ENCODE measurements around the gene GTSF1L. TPM values are rescaled to one million over a fixed set of nuclear protein-coding genes. Genes with fewer than 3 reads are reported as not detected.
"Not testable (repeated sequence)": the region's sequence is repeated elsewhere in the genome, so short reads cannot be mapped to it uniquely, and the experiment has no call there.

GTSF1L gene
- total RNA-seq (2014; rRNA removed; shearing (Covaris generic); ENCODE audit: low replicate concordance) = not detected in 2 replicates

DNA sequence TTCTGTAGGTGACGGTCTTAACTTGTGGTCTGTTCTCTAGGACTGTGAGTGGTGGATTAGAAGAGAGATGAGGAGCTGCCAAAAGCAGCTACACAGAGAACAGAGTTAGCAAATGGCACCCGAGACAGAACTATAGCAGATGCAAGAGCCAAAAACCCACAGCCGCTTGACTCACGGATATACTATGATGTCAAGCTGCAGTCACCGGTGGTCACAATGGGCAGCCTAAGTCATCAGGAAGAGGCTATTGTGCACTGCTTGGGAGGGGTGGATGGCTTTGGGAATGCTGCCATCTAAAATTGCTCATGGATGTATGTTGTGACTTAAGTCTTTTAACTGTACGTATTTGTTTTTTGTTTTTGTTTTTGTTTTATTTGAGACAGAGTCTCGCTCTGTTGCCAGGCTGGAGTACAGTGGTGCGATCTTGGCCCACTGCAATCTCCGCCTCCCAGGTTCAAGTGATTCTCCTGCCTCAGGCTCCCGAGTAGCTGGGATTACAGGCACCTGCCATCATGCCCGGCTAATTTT, at the start of gene GTSF1L:
GTSF1L (minus strand) TSS at position 192 of the 528 bp plus-strand sequence. CDS start 308 bp downstream, outside the sequence.
- Histone ChIP-seq H3K27me3 (no peaks in the 10 kb centered on the region), H3K9me3 (no peaks in the 10 kb centered on the region), H3K4me3 (no peak within 1 kb of the TSS), H3K36me3 (no peaks in the 10 kb centered on the region)
- peak; percentile 66 for DNase-seq

GRCh38 chr20:43774754-43775153, 48.0 kb upstream of the GTSF1L start:
- H3K27me3 ChIP-seq = no peaks in the 10 kb centered on the region; the same call in 1 of the 2 replicates
- no peak overlapping the region for H3K4me3 ChIP-seq
- DNase-seq = no peak
- H3K36me3 ChIP-seq = no peaks in the 10 kb centered on the region
- peaks cover 16% of the 10 kb centered on the region; the same call in 1 of the 2 replicates for H3K9me3 ChIP-seq

GRCh38 chr20:43771503-43772190, 44.8 kb upstream of the GTSF1L start:
- Histone ChIP-seq H3K36me3 (no peaks in the 10 kb centered on the region), H3K27me3 (no peaks in the 10 kb centered on the region; the same call in 1 of the 2 replicates), H3K4me3 (no peak overlapping the region), H3K9me3 (no peaks in the 10 kb centered on the region)
- DNase-seq = no peak

- DNase-seq = no peak
- Histone ChIP-seq H3K9me3 (no peaks in the 10 kb centered on the region), H3K4me3 (no peak overlapping the region), H3K27me3 (no peaks in the 10 kb centered on the region; the same call in 1 of the 2 replicates), H3K36me3 (no peaks in the 10 kb centered on the region)
Measured at GRCh38 chr20:43770342-43770741, 43.5 kb upstream of the GTSF1L start.

DNA sequence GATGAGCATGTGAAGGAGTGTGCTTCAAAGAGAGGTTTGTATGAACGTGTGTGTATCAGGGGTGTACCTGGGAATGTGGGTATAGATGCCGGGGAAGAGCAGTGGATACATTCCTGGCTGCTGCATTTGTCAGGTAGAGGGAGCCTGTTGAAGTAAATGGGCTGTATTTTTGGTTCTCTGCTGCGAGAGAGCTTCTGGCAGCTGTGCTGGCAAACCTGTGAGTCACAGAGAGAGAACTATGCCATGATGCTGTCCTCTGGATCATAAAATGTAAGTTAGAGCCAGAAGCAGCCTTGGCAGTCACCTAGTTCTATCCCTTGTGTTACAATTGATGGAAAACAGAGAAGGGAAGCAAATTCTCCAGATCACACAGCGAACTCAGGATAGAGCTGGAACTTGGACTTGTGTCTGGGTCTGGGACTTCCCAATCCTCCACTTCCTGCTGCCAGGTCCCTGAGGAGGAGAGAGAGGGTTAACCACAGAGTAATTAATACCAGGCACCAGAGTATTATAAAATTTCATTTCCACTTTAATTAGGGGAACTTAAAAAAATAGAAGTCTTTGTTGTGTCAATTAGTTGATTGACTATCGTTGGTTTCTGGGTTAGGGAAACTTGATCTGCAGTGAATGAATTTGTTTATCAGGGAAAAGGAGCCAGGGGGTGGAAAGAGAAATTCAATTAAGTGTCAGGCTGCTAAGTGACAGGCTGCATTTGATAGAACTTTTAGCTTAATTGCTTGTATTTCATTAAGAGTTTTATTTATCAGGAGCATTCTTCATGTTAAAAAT, 41.1 kb upstream of the GTSF1L start:
- no peaks in the 10 kb centered on the region for H3K9me3 ChIP-seq
- DNase-seq = peak; percentile 83

GRCh38 chr20:43766917-43767316, 40.1 kb upstream of the GTSF1L start:
- Histone ChIP-seq H3K36me3 (no peaks in the 10 kb centered on the region), H3K27me3 (no peaks in the 10 kb centered on the region; the same call in 1 of the 2 replicates), H3K4me3 (no peak overlapping the region), H3K9me3 (no peaks in the 10 kb centered on the region)
- no peak for DNase-seq

More for the DNA sequence above, 41.1 kb upstream of the GTSF1L start:
- Histone ChIP-seq H3K36me3 (no peaks in the 10 kb centered on the region), H3K27me3 (no peaks in the 10 kb centered on the region; the same call in 1 of the 2 replicates), H3K4me3 (no peak overlapping the region)

DNA sequence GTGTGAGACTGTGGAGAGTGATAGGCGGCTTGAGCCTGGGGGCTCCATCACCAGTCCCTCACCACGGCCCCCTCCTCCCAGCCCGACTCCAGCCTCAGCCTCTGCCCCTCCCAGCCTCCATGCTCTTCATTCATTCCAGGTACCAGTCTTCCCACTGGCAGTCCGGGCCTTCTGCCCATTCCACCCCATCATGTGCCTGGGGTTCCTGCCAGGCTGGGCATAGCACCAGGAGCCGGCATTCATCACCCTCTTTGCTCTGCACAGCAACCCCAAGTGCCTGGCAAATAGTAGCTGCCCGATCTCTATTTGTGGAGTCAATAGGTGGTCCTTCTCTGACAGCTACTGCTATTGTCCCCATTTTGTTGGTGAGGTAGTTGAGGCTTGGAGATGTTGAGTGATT, 39.6 kb upstream of the GTSF1L start:
- no peaks in the 10 kb centered on the region; the same call in 1 of the 2 replicates for H3K27me3 ChIP-seq
- peak; percentile 92 for DNase-seq

DNA sequence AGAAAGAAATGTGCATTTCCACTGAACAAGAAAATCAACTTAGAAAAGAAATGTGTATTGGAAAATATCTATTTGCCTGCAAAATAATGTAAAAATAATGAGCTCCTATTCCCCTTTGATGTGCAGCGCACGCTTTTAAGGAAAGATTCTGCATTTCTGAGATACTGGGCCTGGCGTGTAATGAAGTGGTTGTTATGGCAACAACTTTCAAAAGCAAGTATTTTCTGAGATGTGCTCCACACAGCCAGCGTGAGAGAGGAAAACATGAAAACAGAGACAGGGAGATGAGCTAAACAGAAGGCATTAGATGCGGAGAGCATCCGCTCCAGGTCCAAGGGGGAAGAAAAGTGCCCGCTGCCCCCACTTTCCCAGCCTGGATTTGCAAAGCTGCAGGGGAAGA, 39.1 kb upstream of the GTSF1L start:
- DNase-seq = no peak
- no peaks in the 10 kb centered on the region for H3K27me3 ChIP-seq
- H3K4me3 ChIP-seq = no peak overlapping the region
- no peaks in the 10 kb centered on the region for H3K9me3 ChIP-seq
- no peaks in the 10 kb centered on the region for H3K36me3 ChIP-seq

More for the DNA sequence above, 39.6 kb upstream of the GTSF1L start:
- Histone ChIP-seq H3K36me3 (no peaks in the 10 kb centered on the region), H3K4me3 (no peak overlapping the region), H3K9me3 (no peaks in the 10 kb centered on the region)

GRCh38 chr20:43762911-43763310, 36.1 kb upstream of the GTSF1L start:
- DNase-seq = no peak
- Histone ChIP-seq H3K9me3 (no peaks in the 10 kb centered on the region; the same call in 1 of the 2 replicates), H3K4me3 (no peak overlapping the region), H3K36me3 (no peaks in the 10 kb centered on the region), H3K27me3 (no peaks in the 10 kb centered on the region)

DNA sequence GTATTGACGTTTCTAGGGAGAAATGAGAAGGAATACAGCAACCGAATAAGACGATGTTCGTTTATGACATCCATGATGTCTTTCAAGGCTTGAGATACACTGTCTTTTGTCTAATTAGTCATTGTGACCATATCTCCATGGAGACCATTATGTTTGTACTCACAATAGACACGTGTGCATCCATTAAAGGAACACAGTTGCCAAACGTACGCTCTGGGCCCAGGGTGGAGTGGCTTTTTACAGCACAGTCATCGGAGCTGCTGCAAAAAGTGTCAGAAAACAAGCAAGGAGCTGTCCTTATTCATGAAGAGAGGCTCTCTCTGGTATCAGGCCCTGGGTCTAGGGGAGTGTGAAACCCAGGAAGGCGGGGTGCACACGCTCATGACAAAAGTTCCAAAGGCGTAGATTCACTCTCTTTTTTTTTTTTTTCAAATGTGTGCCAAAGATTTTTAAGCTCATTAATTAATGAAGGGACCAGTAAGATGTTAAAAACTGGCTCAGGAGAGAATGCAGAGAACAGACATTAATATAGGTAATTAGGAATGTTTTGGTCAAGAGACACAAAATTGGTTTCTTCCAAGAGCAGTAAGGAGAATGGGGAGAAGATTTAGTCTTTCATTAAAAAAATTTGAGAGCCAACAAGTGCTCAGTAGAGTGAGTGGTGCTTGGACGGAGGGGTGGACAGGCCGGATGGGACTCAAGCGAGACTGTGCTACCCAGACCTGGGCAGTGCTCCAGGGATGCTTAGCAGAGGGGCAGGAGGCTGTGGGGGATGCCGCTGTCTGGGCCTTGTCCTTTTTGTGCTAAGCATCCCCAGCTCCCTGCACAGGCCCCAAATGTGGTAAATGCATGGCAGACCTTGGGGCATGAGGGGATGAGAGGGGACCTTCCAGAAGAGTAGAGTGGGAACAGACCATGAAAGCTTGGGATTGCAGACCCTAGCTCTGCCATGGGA, 34.9 kb upstream of the GTSF1L start:
- DNase-seq = no peak

GRCh38 chr20:43757888-43758287, 31.1 kb upstream of the GTSF1L start:
- not testable (repeated sequence) for H3K27me3 ChIP-seq, H3K4me3 ChIP-seq, H3K9me3 ChIP-seq, H3K36me3 ChIP-seq, DNase-seq

More for the DNA sequence above, 34.9 kb upstream of the GTSF1L start:
- H3K9me3 ChIP-seq = no peaks in the 10 kb centered on the region; the same call in 1 of the 2 replicates
- no peaks in the 10 kb centered on the region for H3K27me3 ChIP-seq
- H3K4me3 ChIP-seq = no peak overlapping the region
- no peaks in the 10 kb centered on the region for H3K36me3 ChIP-seq

GRCh38 chr20:43755851-43756250, 29.0 kb upstream of the GTSF1L start:
- Histone ChIP-seq H3K9me3 (no peaks in the 10 kb centered on the region; the same call in 1 of the 2 replicates), H3K27me3 (no peaks in the 10 kb centered on the region), H3K4me3 (no peak overlapping the region), H3K36me3 (no peaks in the 10 kb centered on the region)
- DNase-seq = peak; percentile 20

- Histone ChIP-seq H3K36me3 (no peaks in the 10 kb centered on the region), H3K27me3 (no peaks in the 10 kb centered on the region), H3K4me3 (no peak overlapping the region), H3K9me3 (no peaks in the 10 kb centered on the region; the same call in 1 of the 2 replicates)
- DNase-seq = peak; percentile 70
Measured at GRCh38 chr20:43755390-43755789, 28.6 kb upstream of the GTSF1L start.

GRCh38 chr20:43752561-43753301, 25.9 kb upstream of the GTSF1L start:
- no peak for DNase-seq
- Histone ChIP-seq H3K27me3 (no peaks in the 10 kb centered on the region), H3K36me3 (no peaks in the 10 kb centered on the region), H3K9me3 (no peaks in the 10 kb centered on the region), H3K4me3 (no peak overlapping the region)

DNA sequence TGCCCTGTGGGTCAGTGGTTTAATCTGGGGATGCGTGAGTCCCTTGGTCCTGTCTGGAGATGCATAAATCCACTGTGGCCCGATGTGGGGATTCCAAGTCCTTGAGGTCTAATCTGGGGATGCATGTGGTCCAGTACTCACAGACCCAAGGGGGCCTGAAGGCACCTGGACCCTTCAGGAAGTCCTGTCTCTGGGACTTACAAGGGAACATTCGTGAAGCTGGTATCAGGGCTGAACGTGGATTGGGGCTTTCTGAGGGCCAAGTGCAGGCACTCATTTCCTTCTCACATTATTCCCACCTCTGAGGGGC, 25.2 kb upstream of the GTSF1L start:
- DNase-seq = no peak
- no peaks in the 10 kb centered on the region for H3K36me3 ChIP-seq
- H3K4me3 ChIP-seq = no peak overlapping the region
- no peaks in the 10 kb centered on the region for H3K27me3 ChIP-seq
- H3K9me3 ChIP-seq = no peaks in the 10 kb centered on the region

Measured in MG63 (cell line).